Measurements from ENCODE around the gene PAFAH2. TPM values are rescaled to one million over a fixed set of nuclear protein-coding genes. Genes with fewer than 3 reads are reported as not detected.

PAFAH2 gene
- total RNA-seq, 1 donor from 2014 or later = 12.1 TPM

Other genes starting within 250 kb of the PAFAH2 start
- gene SELENON, start 197.9 kb downstream of the PAFAH2 start, total RNA-seq = 23.0 and 45.6 TPM in 2 replicates
- 24.0 and 34.9 TPM in 2 replicates for gene MTFR1L, start 178.1 kb downstream of the PAFAH2 start, total RNA-seq
- 1.4 and 3.2 TPM in 2 replicates for gene AUNIP, start 138.6 kb downstream of the PAFAH2 start, total RNA-seq
- 8.5 and 16.9 TPM in 2 replicates for gene PAQR7, start 122.4 kb downstream of the PAFAH2 start, total RNA-seq
- 131 and 144 TPM in 2 replicates for gene STMN1, start 91.6 kb downstream of the PAFAH2 start, total RNA-seq
- not detected in 2 replicates for gene EXTL1, start 23.7 kb upstream of the PAFAH2 start, total RNA-seq
- 0.13 TPM in 1 of 2 replicates, not detected in the other for gene SLC30A2, start 48.1 kb upstream of the PAFAH2 start, total RNA-seq
- not detected in 2 replicates for gene TRIM63, start 69.6 kb upstream of the PAFAH2 start, total RNA-seq
- 4.2 and 4.3 TPM in 2 replicates for gene PDIK1L, start 113.8 kb upstream of the PAFAH2 start, total RNA-seq
- 4.1 and 7.1 TPM in 2 replicates for gene FAM110D, start 161.0 kb upstream of the PAFAH2 start, total RNA-seq
- gene C1orf232, start 170.9 kb upstream of the PAFAH2 start, total RNA-seq = not detected in 2 replicates
- gene ZNF593, start 171.8 kb upstream of the PAFAH2 start, total RNA-seq = 19.3 and 23.5 TPM in 2 replicates
- not detected in 2 replicates for gene ZNF593OS, start 173.8 kb upstream of the PAFAH2 start, total RNA-seq
- not detected in 2 replicates for gene CNKSR1, start 179.4 kb upstream of the PAFAH2 start, total RNA-seq
- gene CATSPER4, start 192.5 kb upstream of the PAFAH2 start, total RNA-seq = not detected in 2 replicates
- gene CEP85, start 236.1 kb upstream of the PAFAH2 start, total RNA-seq = 5.3 and 6.7 TPM in 2 replicates

All from dermis microvascular lymphatic vessel endothelial cell (primary cell).